GM12878 (cell line): Measurements from ENCODE around the gene SGTB. TPM values are rescaled to one million over a fixed set of nuclear protein-coding genes. Genes with fewer than 3 reads are reported as not detected.

Source experiments
- ATAC-seq: fragments of 200-7000 bp; cut with Tn5 transposase; 3 replicates; pipeline ENCODE4 v1.9.1; 2020; ENCODE audit warnings: mild to moderate bottlenecking, moderate library complexity
- BruUV-seq: library from RNA; stranded (reverse); fragments of 400-500 nt; replicated peaks from 2 replicates; lab custom pipeline; 2021; lab: Mats Ljungman, UMichigan
- CTCF ChIA-PET: fragments of 300-600 bp; sonication (Branson Sonifier 250); formaldehyde crosslinking; extraction: SDS; loops from one replicate; lab custom pipeline; 2021; ENCODE audit warnings: inconsistent platforms; lab: Yijun Ruan, JAX
- POLR2A ChIA-PET: fragments of 350-600 bp; formaldehyde crosslinking; extraction: SDS; loops from one replicate; lab custom pipeline; 2021; ENCODE audit warnings: inconsistent platforms; lab: Charles Lee
- RAD21 ChIA-PET: fragments of 300-600 bp; sonication (Branson Sonifier 250); formaldehyde crosslinking; loops from one replicate; lab custom pipeline; 2023; ENCODE audit warnings: antibody characterized with exemption; ENCODE audit not compliant: unreplicated experiment; lab: Charles Lee
- SMC1A ChIA-PET: fragments of 300-600 bp; sonication (Branson Sonifier 250); formaldehyde crosslinking; loops from one replicate; lab custom pipeline; 2023; ENCODE audit not compliant: unreplicated experiment, uncharacterized antibody; lab: Charles Lee
- DNase-seq: peaks from one replicate; pipeline ENCODE4 v3.0.0-alpha.2; 2011; ENCODE audit warnings: low read depth, low spot score
- FAIRE-seq: peaks from 3 replicates; lab custom pipeline; 2011; peaks lifted over from hg19 to GRCh38; lab: Jason Lieb, UNC
- H2AFZ ChIP-seq: 2 replicates; pipeline ENCODE4 v1.6.0; 2011; ENCODE audit warnings: low read depth, low read length, control low read depth; ENCODE audit not compliant: control insufficient read depth
- H3K27ac ChIP-seq: 2 replicates; pipeline ENCODE4 v1.5.1; 2011; ENCODE audit warnings: control low read depth; ENCODE audit not compliant: control insufficient read depth, insufficient read depth
- H3K27me3 ChIP-seq, 2 experiments: replicated peaks in 1 of 2; 2 replicates each; pipeline versions ENCODE4 v1.6.0 to v1.6.1; 2011; ENCODE audit warnings: low read length in 1 of 2; ENCODE audit not compliant: control insufficient read depth in 2 of 2, insufficient read depth in 2 of 2
- H3K36me3 ChIP-seq, 2 experiments: 2 replicates each; pipeline ENCODE4 v1.5.1; 2011; ENCODE audit warnings: low read length in 1 of 2; ENCODE audit not compliant: control insufficient read depth in 2 of 2, insufficient read depth in 2 of 2
- H3K4me1 ChIP-seq: 2 replicates; pipeline ENCODE4 v1.6.1; 2011; ENCODE audit warnings: mild to moderate bottlenecking, low read length, moderate library complexity, mixed read lengths; ENCODE audit not compliant: control insufficient read depth, insufficient read depth
- H3K4me2 ChIP-seq: 2 replicates; pipeline ENCODE4 v1.6.0; 2011; ENCODE audit warnings: control low read depth; ENCODE audit not compliant: control insufficient read depth, insufficient read depth
- H3K4me3 ChIP-seq: fragments of 200-600 bp; sonication (generic); 2 replicates; pipeline ENCODE4 v1.5.1; 2016
- H3K79me2 ChIP-seq: 2 replicates; pipeline ENCODE4 v1.6.0; 2011; ENCODE audit warnings: low read length; ENCODE audit not compliant: control insufficient read depth, insufficient read depth
- H3K9ac ChIP-seq: 2 replicates; pipeline ENCODE4 v1.8.0; 2011; ENCODE audit warnings: low read length, control low read depth, mixed read lengths; ENCODE audit not compliant: control insufficient read depth, insufficient read depth
- H3K9me3 ChIP-seq: replicated peaks from 3 replicates; pipeline ENCODE4 v1.5.1; 2011; ENCODE audit warnings: mild to moderate bottlenecking, low read length; ENCODE audit not compliant: control insufficient read depth, insufficient read depth
- H4K20me1 ChIP-seq: 2 replicates; pipeline ENCODE4 v1.6.0; 2011; ENCODE audit not compliant: control insufficient read depth, insufficient read depth
- CBFB ChIP-seq: IDR thresholded peaks from 2 replicates; pipeline ENCODE4 v1.6.1; 2016; ENCODE audit warnings: antibody characterized with exemption, low read depth
- CHD2 ChIP-seq: IDR thresholded peaks from 2 replicates; pipeline ENCODE4 v1.6.1; 2011; ENCODE audit warnings: low read depth, low read length, improper control_type of control experiment, borderline replicate concordance
- CREM ChIP-seq: IDR thresholded peaks from 2 replicates; pipeline ENCODE4 v1.6.1; 2014; ENCODE audit warnings: antibody characterized with exemption, low read depth
- MLLT1 ChIP-seq: fragments of 450-650 bp; IDR thresholded peaks from 2 replicates; pipeline ENCODE4 v1.6.1; 2016; ENCODE audit warnings: mild to moderate bottlenecking
- RCOR1 ChIP-seq: conservative IDR thresholded peaks from 2 replicates; pipeline ENCODE4 v1.6.1; 2012; ENCODE audit warnings: low read depth, low read length, improper control_type of control experiment
- SIX5 ChIP-seq: IDR thresholded peaks from 2 replicates; pipeline ENCODE4 v1.6.1; 2011; ENCODE audit warnings: mild to moderate bottlenecking, low read depth, low read length, moderate library complexity; ENCODE audit not compliant: severe bottlenecking
- SMC3 ChIP-seq: IDR thresholded peaks from 2 replicates; pipeline ENCODE4 v1.6.1; 2011; ENCODE audit warnings: low read length, improper control_type of control experiment, borderline replicate concordance
- SRF ChIP-seq, 2 experiments: IDR thresholded peaks; 2 replicates each; pipeline ENCODE4 v1.6.1; 2011; ENCODE audit warnings: low read depth in 2 of 2, low read length in 2 of 2, mild to moderate bottlenecking in 1 of 2, moderate library complexity in 1 of 2
- STAT1 ChIP-seq: fragments of 450-650 bp; conservative IDR thresholded peaks from 2 replicates; pipeline ENCODE4 v1.6.1; 2014; ENCODE audit warnings: antibody characterized with exemption, mild to moderate bottlenecking
- WGBS: methylation state at CpG from one replicate; pipeline ENCODE4 v1.1.6; 2016; ENCODE audit warnings: low lambda C conversion rate; ENCODE audit not compliant: insufficient replicate concordance, insufficient coverage; ENCODE audit errors: missing lambda C conversion rate; 5-methylcytosine and 5-hydroxymethylcytosine counted together
- in situ Hi-C: fragments of 300-500 bp; cut with MboI; formaldehyde crosslinking; loops from 9 replicates; pipeline ENCODE4 v1.14.3; 2018; ENCODE audit warnings: mixed read lengths
- intact Hi-C: fragments of 100-400 bp; cut with micrococcal nuclease; formaldehyde crosslinking; loops from one replicate; pipeline ENCODE4 v1.14.2; 2022; ENCODE audit not compliant: unreplicated experiment
- polyA plus RNA-seq, 11 experiments: library from polyadenylated mRNA; depleted of rRNA in 4 of 11; unstranded in 6 of 11; stranded (reverse) in 5 of 11; fragments of >200 nt; fragmentation: Nextera tagmentation in 4 of 11; fragmentation: Illumina TruSeq in 1 of 11; extraction: Ambion mirVana in 4 of 11; extraction: Trizol in 1 of 11; gene quantifications; 1 replicate in 1 of 11; 2 replicates in 10 of 11; pipeline versions ENCODE4 v1.2.1 to v1.2.3, GENCODE V29; 2011 to 2016; ENCODE audit warnings: inconsistent platforms in 2 of 11, missing spikeins in 2 of 11, low read depth in 1 of 11
- total RNA-seq, 4 experiments: library from RNA; depleted of rRNA in 3 of 4; stranded (reverse); fragments of >200 nt in 3 of 4; fragmentation: Illumina TruSeq in 1 of 4; extraction: Trizol in 1 of 4; gene quantifications; 2 replicates each; pipeline versions ENCODE4 v1.2.1 to v1.2.3, GENCODE V29; 2013 to 2021
- TF ChIP-seq, protein P1 (sequence below): fragments of 450-650 bp; IDR thresholded peaks from 2 replicates; pipeline ENCODE4 v1.6.1; 2018; ENCODE audit warnings: borderline replicate concordance, mild to moderate bottlenecking; ENCODE audit not compliant: partially characterized antibody

Gene SGTB
- total and polyA plus RNA-seq, 10 of the 15 experiments (the other 5 are each of a cell fraction or from before 2014, with no cell fraction given): 1.0 to 7.8 (median 5.4) TPM

- in situ Hi-C loops (no loop called here), intact Hi-C loops (no loop called here)
- H3K36me3 ChIP-seq: peaks cover 0 to 5% of the 10 kb centered on the region in 2 experiments; a peak in 1 of 4 replicates
- no peak for TF ChIP-seq CBFB
- H3K27me3 ChIP-seq: no peaks in the 10 kb centered on the region
- H3K79me2 ChIP-seq: no peaks in the 10 kb centered on the region
- no peak overlapping the region for H3K4me3 ChIP-seq
- ChIA-PET CTCF (interaction anchor here (0.5 to 1.3 kb wide), 5 partner anchors 9 to 460 kb away, joined by 3 to 4 read pairs (median 3); no protein-coding TSS in a partner anchor), POLR2A (no interaction called here), SMC1A (interaction anchor here (1.5 kb wide), 1 partner anchor 10 kb away, joined by 4 read pairs; no protein-coding TSS in a partner anchor), RAD21 (no interaction called here)
- whole genome bisulfite sequencing: 97% methylated on average over 4 of the region's 4 CpGs
- no peaks in the 10 kb centered on the region for H3K9me3 ChIP-seq
- no peak for ATAC-seq
- H2AFZ ChIP-seq: no peak overlapping the region
- no peak overlapping the region for H3K4me2 ChIP-seq
- no peak overlapping the region for H3K27ac ChIP-seq
- no peak for FAIRE-seq
- no peak overlapping the region for H3K9ac ChIP-seq
- BruUV-seq: no TSS peak
- DNase-seq: no peak
- H4K20me1 ChIP-seq: no peaks in the 10 kb centered on the region
- H3K4me1 ChIP-seq: no peaks in the 10 kb centered on the region
Observed at GRCh38 chr5:65708145-65708544, 13.8 kb downstream of the SGTB start.

DNA sequence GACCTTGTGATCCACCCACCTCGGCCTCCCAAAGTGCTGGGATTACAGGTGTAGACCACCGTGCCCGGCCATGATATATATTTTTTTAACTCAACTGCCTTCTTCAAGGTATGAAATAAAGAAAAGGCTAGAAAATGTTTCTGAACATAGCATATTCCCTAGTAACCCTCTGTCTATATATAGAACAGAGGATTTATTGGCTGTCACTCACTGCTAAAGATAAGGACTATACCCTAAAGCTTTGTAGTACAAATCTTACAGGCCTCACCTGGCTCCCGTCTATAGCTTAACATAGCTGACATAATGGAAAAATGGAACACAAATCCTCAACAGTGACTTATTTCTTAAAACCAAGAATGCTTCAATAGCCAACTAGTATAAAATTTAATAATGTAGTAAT, 14.2 kb downstream of the SGTB start:
- Histone ChIP-seq H3K79me2 (no peaks in the 10 kb centered on the region), H3K9ac (no peak overlapping the region), H4K20me1 (no peaks in the 10 kb centered on the region), H3K4me2 (no peak overlapping the region), H3K4me3 (no peak overlapping the region), H3K36me3 (peaks cover 0 to 5% of the 10 kb centered on the region in 2 experiments; a peak in 1 of 4 replicates), H3K27ac (no peak overlapping the region), H3K9me3 (no peaks in the 10 kb centered on the region), H3K27me3 (no peaks in the 10 kb centered on the region), H2AFZ (no peak overlapping the region), H3K4me1 (no peaks in the 10 kb centered on the region)
- DNase-seq (no peak), ATAC-seq (no peak), FAIRE-seq (no peak)
- TF ChIP-seq STAT1: no peak
- no peak for TF ChIP-seq SIX5
- TF ChIP-seq MLLT1: no peak
- TF ChIP-seq CREM: no peak
- no peak for TF ChIP-seq SMC3
- TF ChIP-seq CHD2: no peak
- TF ChIP-seq RCOR1: no peak
- TF ChIP-seq SRF (IDR thresholded peaks at IDR 0.05; ENCODE audit: low read depth in 2 of 2, low read length in 2 of 2): no peak
- TF ChIP-seq, protein P1, sequence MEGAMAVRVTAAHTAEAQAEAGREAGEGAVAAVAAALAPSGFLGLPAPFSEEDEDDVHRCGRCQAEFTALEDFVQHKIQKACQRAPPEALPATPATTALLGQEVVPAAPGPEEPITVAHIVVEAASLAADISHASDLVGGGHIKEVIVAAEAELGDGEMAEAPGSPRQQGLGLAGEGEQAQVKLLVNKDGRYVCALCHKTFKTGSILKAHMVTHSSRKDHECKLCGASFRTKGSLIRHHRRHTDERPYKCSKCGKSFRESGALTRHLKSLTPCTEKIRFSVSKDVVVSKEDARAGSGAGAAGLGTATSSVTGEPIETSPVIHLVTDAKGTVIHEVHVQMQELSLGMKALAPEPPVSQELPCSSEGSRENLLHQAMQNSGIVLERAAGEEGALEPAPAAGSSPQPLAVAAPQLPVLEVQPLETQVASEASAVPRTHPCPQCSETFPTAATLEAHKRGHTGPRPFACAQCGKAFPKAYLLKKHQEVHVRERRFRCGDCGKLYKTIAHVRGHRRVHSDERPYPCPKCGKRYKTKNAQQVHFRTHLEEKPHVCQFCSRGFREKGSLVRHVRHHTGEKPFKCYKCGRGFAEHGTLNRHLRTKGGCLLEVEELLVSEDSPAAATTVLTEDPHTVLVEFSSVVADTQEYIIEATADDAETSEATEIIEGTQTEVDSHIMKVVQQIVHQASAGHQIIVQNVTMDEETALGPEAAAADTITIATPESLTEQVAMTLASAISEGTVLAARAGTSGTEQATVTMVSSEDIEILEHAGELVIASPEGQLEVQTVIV: no peak
- intact Hi-C loops (no loop called here), in situ Hi-C loops (no loop called here)
- RAD21 ChIA-PET: no interaction called here
- SMC1A ChIA-PET: interaction anchor here (1.5 kb wide), 1 partner anchor 10 kb away, joined by 4 read pairs; no protein-coding TSS in a partner anchor
- WGBS: 100% methylated on average over 4 of the region's 4 CpGs
- CTCF ChIA-PET: interaction anchor here (0.5 to 1.3 kb wide), 4 partner anchors 10 to 461 kb away, joined by 3 read pairs; no protein-coding TSS in a partner anchor
- BruUV-seq: no TSS peak
- POLR2A ChIA-PET: no interaction called here
